PC-3 (cell line): ENCODE results near the gene GTF3C4. TPM values are rescaled to one million over a fixed set of nuclear protein-coding genes. Genes with fewer than 3 reads are reported as not detected.
A peak's percentile ranks its signal among the peaks of the same experiment; 100 is the strongest.

Experiments
- ATAC-seq: fragments of 200-7000 bp; cut with Tn5 transposase; 2 replicates; pipeline ENCODE4 v1.9.1; 2020; ENCODE audit warnings: mild to moderate bottlenecking, moderate library complexity
- BruUV-seq: library from RNA; stranded (reverse); fragments of 400-500 nt; replicated peaks from 2 replicates; lab custom pipeline; 2021; lab: Mats Ljungman, UMichigan
- CTCF ChIA-PET: fragments of 300-600 bp; sonication (Branson Sonifier 250); formaldehyde crosslinking; loops from one replicate; lab custom pipeline; 2022; ENCODE audit warnings: antibody characterized with exemption; lab: Charles Lee
- POLR2A ChIA-PET: fragments of 300-600 bp; sonication (Branson Sonifier 250); formaldehyde crosslinking; loops from one replicate; lab custom pipeline; 2022; ENCODE audit warnings: antibody characterized with exemption; ENCODE audit not compliant: unreplicated experiment; lab: Charles Lee
- DNase-seq: peaks from one replicate; pipeline ENCODE4 v3.0.0-alpha.2; 2015
- H2AFZ ChIP-seq: fragments of 300-600 bp; sonication (generic); 2 replicates; pipeline ENCODE4 v1.6.0; 2016; ENCODE audit warnings: antibody characterized with exemption, low read length
- H3F3A ChIP-seq: fragments of 300-600 bp; sonication (generic); one replicate; pipeline ENCODE4 v1.6.0; 2017; ENCODE audit warnings: antibody characterized with exemption, low read length, control low read depth, mild to moderate bottlenecking; ENCODE audit not compliant: unreplicated experiment
- H3K27ac ChIP-seq: fragments of 300-600 bp; sonication (generic); 2 replicates; pipeline ENCODE4 v1.5.1; 2016; ENCODE audit warnings: mild to moderate bottlenecking, low read length
- H3K27me3 ChIP-seq: fragments of 300-600 bp; sonication (generic); 2 replicates; pipeline ENCODE4 v1.6.1; 2016; ENCODE audit warnings: low read length, mixed read lengths
- H3K36me3 ChIP-seq: fragments of 300-600 bp; sonication (generic); 2 replicates; pipeline ENCODE4 v1.6.1; 2016; ENCODE audit warnings: low read depth, mixed run types, low read length, mixed read lengths
- H3K4me1 ChIP-seq: fragments of 300-600 bp; sonication (generic); 2 replicates; pipeline ENCODE4 v1.5.1; 2016; ENCODE audit warnings: low read length; ENCODE audit not compliant: insufficient read depth
- H3K4me2 ChIP-seq: fragments of 300-600 bp; sonication (generic); 2 replicates; pipeline ENCODE4 v1.6.0; 2016; ENCODE audit warnings: low read length
- H3K4me3 ChIP-seq: fragments of 300-600 bp; sonication (generic); 2 replicates; pipeline ENCODE4 v1.5.1; 2016; ENCODE audit warnings: mild to moderate bottlenecking, low read length, mixed read lengths
- H3K79me2 ChIP-seq: fragments of 300-600 bp; sonication (generic); 2 replicates; pipeline ENCODE4 v1.6.1; 2017; ENCODE audit warnings: low read length, mixed read lengths
- H3K9ac ChIP-seq: fragments of 300-600 bp; sonication (generic); 2 replicates; pipeline ENCODE4 v1.6.0; 2016; ENCODE audit warnings: mild to moderate bottlenecking, low read length
- H3K9me2 ChIP-seq: fragments of 300-600 bp; sonication (generic); replicated peaks from 2 replicates; pipeline ENCODE4 v1.6.1; 2016; ENCODE audit warnings: mixed run types, low read length, mixed read lengths
- H3K9me3 ChIP-seq: fragments of 300-600 bp; sonication (generic); 2 replicates; pipeline ENCODE4 v1.6.1; 2016; ENCODE audit warnings: low read length, mixed read lengths
- H4K20me1 ChIP-seq: fragments of 300-600 bp; sonication (generic); 2 replicates; pipeline ENCODE4 v1.6.1; 2016; ENCODE audit warnings: low read length, mixed read lengths
- CTCF ChIP-seq: fragments of 300-600 bp; sonication (generic); conservative IDR thresholded peaks from 2 replicates; pipeline ENCODE4 v1.5.1; 2017; ENCODE audit warnings: antibody characterized with exemption, low read depth, mild to moderate bottlenecking, low read length
- EZH2 ChIP-seq: fragments of 300-600 bp; sonication (generic); IDR thresholded peaks from one replicate; pipeline ENCODE4 v1.6.1; 2017; ENCODE audit warnings: antibody characterized with exemption, mild to moderate bottlenecking, low read length; ENCODE audit not compliant: unreplicated experiment
- EZH2phosphoT487 ChIP-seq: fragments of 300-600 bp; sonication (generic); IDR thresholded peaks from 2 replicates; pipeline ENCODE4 v1.6.1; 2018; ENCODE audit warnings: mild to moderate bottlenecking, antibody characterized with exemption, low read length, borderline replicate concordance
- intact Hi-C: fragments of 100-400 bp; cut with micrococcal nuclease; formaldehyde crosslinking; loops from 2 replicates; pipeline ENCODE4 v1.9.0; 2023
- total RNA-seq: library from RNA; depleted of rRNA; stranded (reverse); fragments of >200 nt; gene quantifications from 2 replicates; pipeline ENCODE4 v1.2.3, GENCODE V29; 2014

GTF3C4 gene
- total RNA-seq, 1 experiment from 2014 or later: 9.8 TPM

GRCh38 chr9:132645711-132646110, 24.6 kb upstream of the GTF3C4 start:
- H3K9ac ChIP-seq: no peak overlapping the region
- CTCF ChIA-PET: no interaction called here
- no peak overlapping the region for H3K27ac ChIP-seq
- POLR2A ChIA-PET: no interaction called here
- no peaks in the 10 kb centered on the region for H3K27me3 ChIP-seq
- H3K9me3 ChIP-seq: no peaks in the 10 kb centered on the region
- no peaks in the 10 kb centered on the region for H3K79me2 ChIP-seq
- no peaks in the 10 kb centered on the region for H4K20me1 ChIP-seq
- ATAC-seq (no peak), DNase-seq (no peak)
- no peak overlapping the region for H3K4me2 ChIP-seq
- no TSS peak for BruUV-seq
- peaks cover 30% of the 10 kb centered on the region for H3K4me1 ChIP-seq
- intact Hi-C loops: no loop called here
- TF ChIP-seq EZH2 (no peak), CTCF (no peak), EZH2phosphoT487 (no peak)
- no peaks in the 10 kb centered on the region for H3K9me2 ChIP-seq
- H3K36me3 ChIP-seq: peaks cover 58% of the 10 kb centered on the region
- H3K4me3 ChIP-seq: no peak overlapping the region
- no peak overlapping the region for H2AFZ ChIP-seq
- no peaks in the 10 kb centered on the region for H3F3A ChIP-seq

GRCh38 chr9:132646726-132647125, 23.5 kb upstream of the GTF3C4 start:
- no peak for TF ChIP-seq EZH2
- TF ChIP-seq EZH2phosphoT487: no peak
- TF ChIP-seq CTCF: no peak
- H3K79me2 ChIP-seq: no peaks in the 10 kb centered on the region
- no peak overlapping the region for H3K4me3 ChIP-seq
- peaks cover 37% of the 10 kb centered on the region for H3K4me1 ChIP-seq
- H3K9me3 ChIP-seq: no peaks in the 10 kb centered on the region
- H3F3A ChIP-seq: peaks cover 2% of the 10 kb centered on the region
- H2AFZ ChIP-seq: no peak overlapping the region
- no peaks in the 10 kb centered on the region for H3K9me2 ChIP-seq
- DNase-seq: no peak
- H4K20me1 ChIP-seq: no peaks in the 10 kb centered on the region
- intact Hi-C loops: no loop called here
- H3K27me3 ChIP-seq: no peaks in the 10 kb centered on the region
- peaks cover 51% of the 10 kb centered on the region for H3K36me3 ChIP-seq
- H3K27ac ChIP-seq: peak overlapping the region; percentile 93
- no TSS peak for BruUV-seq
- CTCF ChIA-PET: no interaction called here
- no peak for ATAC-seq
- POLR2A ChIA-PET: no interaction called here
- peak overlapping the region; percentile 41; the same call in 1 of the 2 replicates for H3K9ac ChIP-seq
- peak overlapping the region; percentile 45 for H3K4me2 ChIP-seq

- TF ChIP-seq EZH2 (no peak), CTCF (no peak), EZH2phosphoT487 (no peak)
- DNase-seq (peak; percentile 91), ATAC-seq (peak; percentile 57)
- ChIA-PET CTCF (no interaction called here), POLR2A (no interaction called here)
- Histone ChIP-seq H3K4me3 (no peak overlapping the region), H3K9ac (peak overlapping the region; percentile 52), H4K20me1 (no peaks in the 10 kb centered on the region), H3K4me1 (peaks cover 41% of the 10 kb centered on the region), H3K9me2 (no peaks in the 10 kb centered on the region), H3K79me2 (no peaks in the 10 kb centered on the region), H3F3A (peaks cover 4% of the 10 kb centered on the region), H3K36me3 (peaks cover 48% of the 10 kb centered on the region), H3K27ac (peak overlapping the region; percentile 93), H3K27me3 (no peaks in the 10 kb centered on the region), H3K4me2 (peak overlapping the region; percentile 45), H3K9me3 (no peaks in the 10 kb centered on the region), H2AFZ (no peak overlapping the region)
- intact Hi-C loops: no loop called here
- BruUV-seq: no TSS peak
Measured at GRCh38 chr9:132647355-132647754, 22.9 kb upstream of the GTF3C4 start.
